NB4 (cell line): ENCODE measurements around the gene TTN.

ENCODE experiments used
- MYC ChIP-seq: IDR thresholded peaks from 2 replicates; pipeline ENCODE4 v1.6.1; 2011; ENCODE audit warnings: low read depth, low read length
- POLR2A ChIP-seq: IDR thresholded peaks from 2 replicates; pipeline ENCODE4 v1.6.1; 2011; ENCODE audit warnings: mild to moderate bottlenecking; ENCODE audit not compliant: insufficient read length; ENCODE audit errors: extremely low read depth
- TF ChIP-seq, protein P1 (sequence below): IDR thresholded peaks from one replicate; pipeline ENCODE4 v1.5.1; 2012; ENCODE audit warnings: low read depth, low read length
- TF ChIP-seq, protein P2 (sequence below): IDR thresholded peaks from 2 replicates; pipeline ENCODE4 v1.6.1; 2011; ENCODE audit warnings: low read depth, low read length

DNA sequence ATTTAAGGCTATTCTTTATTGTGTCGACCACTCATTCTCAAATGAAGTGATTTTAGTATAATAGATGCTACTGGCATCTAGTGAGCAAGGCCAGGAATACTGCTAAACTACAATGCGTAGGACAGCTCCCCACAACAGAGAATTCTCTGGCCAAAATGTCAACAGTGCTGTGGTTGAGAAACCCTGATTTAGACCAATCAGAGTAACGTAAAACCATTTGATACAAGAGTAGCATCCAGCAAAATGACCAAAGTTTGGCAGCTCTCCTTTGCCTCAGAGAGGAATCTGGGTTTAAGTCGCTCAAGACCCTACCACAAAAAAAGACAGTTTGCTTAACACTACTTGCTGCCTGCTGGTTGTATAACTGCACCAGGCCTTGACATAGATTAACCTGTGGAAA, 37.0 kb upstream of the TTN start:
- TF ChIP-seq, protein P1, sequence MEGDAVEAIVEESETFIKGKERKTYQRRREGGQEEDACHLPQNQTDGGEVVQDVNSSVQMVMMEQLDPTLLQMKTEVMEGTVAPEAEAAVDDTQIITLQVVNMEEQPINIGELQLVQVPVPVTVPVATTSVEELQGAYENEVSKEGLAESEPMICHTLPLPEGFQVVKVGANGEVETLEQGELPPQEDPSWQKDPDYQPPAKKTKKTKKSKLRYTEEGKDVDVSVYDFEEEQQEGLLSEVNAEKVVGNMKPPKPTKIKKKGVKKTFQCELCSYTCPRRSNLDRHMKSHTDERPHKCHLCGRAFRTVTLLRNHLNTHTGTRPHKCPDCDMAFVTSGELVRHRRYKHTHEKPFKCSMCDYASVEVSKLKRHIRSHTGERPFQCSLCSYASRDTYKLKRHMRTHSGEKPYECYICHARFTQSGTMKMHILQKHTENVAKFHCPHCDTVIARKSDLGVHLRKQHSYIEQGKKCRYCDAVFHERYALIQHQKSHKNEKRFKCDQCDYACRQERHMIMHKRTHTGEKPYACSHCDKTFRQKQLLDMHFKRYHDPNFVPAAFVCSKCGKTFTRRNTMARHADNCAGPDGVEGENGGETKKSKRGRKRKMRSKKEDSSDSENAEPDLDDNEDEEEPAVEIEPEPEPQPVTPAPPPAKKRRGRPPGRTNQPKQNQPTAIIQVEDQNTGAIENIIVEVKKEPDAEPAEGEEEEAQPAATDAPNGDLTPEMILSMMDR: no peak
- TF ChIP-seq, protein P2, sequence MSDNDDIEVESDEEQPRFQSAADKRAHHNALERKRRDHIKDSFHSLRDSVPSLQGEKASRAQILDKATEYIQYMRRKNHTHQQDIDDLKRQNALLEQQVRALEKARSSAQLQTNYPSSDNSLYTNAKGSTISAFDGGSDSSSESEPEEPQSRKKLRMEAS: no peak
- TF ChIP-seq POLR2A: no peak
- no peak for TF ChIP-seq MYC
